Measurements from ENCODE around the gene LRCH2. TPM values are rescaled to one million over a fixed set of nuclear protein-coding genes. Genes with fewer than 3 reads are reported as not detected.

The LRCH2 gene
- total RNA-seq, 1 donor from 2014 or later = 11.1 TPM

DNA sequence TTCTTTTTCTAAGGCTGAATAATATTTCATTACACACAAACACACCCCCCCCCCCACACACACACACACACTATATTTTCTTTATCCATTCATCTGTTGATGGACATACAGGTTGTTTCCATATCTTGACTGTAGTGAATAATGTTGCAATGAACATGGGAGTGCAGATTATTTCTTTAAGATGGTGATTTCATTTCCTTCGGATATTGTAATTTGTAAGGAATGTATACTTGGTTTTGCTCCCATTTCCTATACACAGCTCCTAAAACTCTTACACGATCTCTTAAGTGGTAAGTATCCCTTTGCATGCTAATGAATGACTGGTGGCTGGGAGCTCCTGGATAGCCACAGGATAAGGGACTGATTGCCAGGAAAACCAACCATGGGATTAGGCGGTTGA is 59.3 kb downstream of the LRCH2 start:
- Mint-ChIP-seq H3K4me3 (ENCODE audit: unreplicated experiment) (no peak overlapping the region), H3K27me3 (ENCODE audit: low read depth) (no peaks in the 10 kb centered on the region), H3K4me1 (ENCODE audit: low read depth) (no peaks in the 10 kb centered on the region), H3K27ac (ENCODE audit: unreplicated experiment) (no peak overlapping the region), H3K36me3 (ENCODE audit: low read depth) (peaks cover 6% of the 10 kb centered on the region), H3K9me3 (ENCODE audit: low read depth) (no peaks in the 10 kb centered on the region)
- no peak for DNase-seq (ENCODE audit: low spot score)
- TF ChIP-seq, protein P1, sequence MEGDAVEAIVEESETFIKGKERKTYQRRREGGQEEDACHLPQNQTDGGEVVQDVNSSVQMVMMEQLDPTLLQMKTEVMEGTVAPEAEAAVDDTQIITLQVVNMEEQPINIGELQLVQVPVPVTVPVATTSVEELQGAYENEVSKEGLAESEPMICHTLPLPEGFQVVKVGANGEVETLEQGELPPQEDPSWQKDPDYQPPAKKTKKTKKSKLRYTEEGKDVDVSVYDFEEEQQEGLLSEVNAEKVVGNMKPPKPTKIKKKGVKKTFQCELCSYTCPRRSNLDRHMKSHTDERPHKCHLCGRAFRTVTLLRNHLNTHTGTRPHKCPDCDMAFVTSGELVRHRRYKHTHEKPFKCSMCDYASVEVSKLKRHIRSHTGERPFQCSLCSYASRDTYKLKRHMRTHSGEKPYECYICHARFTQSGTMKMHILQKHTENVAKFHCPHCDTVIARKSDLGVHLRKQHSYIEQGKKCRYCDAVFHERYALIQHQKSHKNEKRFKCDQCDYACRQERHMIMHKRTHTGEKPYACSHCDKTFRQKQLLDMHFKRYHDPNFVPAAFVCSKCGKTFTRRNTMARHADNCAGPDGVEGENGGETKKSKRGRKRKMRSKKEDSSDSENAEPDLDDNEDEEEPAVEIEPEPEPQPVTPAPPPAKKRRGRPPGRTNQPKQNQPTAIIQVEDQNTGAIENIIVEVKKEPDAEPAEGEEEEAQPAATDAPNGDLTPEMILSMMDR (IDR thresholded peaks at IDR 0.05) = no peak

DNA sequence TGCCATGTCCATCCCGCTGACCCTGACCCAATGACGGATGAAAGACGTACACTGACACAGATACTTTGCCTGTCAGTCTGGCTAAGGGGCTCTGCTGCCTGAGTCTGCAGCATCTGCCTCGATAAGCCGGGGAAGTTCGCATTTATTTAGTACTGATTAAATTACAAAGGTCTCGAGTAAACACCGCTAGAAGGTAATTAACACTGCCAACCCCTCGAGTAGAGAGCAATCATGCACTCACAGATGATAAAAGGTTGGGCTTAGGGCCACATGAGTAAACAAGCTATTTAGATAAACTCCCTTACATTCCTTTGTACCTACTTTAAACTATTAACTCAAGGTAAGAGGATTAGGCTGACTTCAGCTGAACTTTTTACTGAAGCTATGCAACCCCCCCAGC is 60.7 kb downstream of the LRCH2 start:
- Mint-ChIP-seq H3K36me3 (ENCODE audit: low read depth) (peaks cover 6% of the 10 kb centered on the region), H3K4me3 (ENCODE audit: unreplicated experiment) (no peak overlapping the region), H3K4me1 (ENCODE audit: low read depth) (no peaks in the 10 kb centered on the region), H3K9me3 (ENCODE audit: low read depth) (no peaks in the 10 kb centered on the region), H3K27me3 (ENCODE audit: low read depth) (no peaks in the 10 kb centered on the region), H3K27ac (ENCODE audit: unreplicated experiment) (no peak overlapping the region)
- DNase-seq (ENCODE audit: low spot score) = no peak
- TF ChIP-seq, protein P1 (IDR thresholded peaks at IDR 0.05) = no peak

- Mint-ChIP-seq H3K4me1 (ENCODE audit: low read depth) (no peaks in the 10 kb centered on the region), H3K36me3 (ENCODE audit: low read depth) (peaks cover 10% of the 10 kb centered on the region), H3K27me3 (ENCODE audit: low read depth) (no peaks in the 10 kb centered on the region), H3K27ac (ENCODE audit: unreplicated experiment) (no peak overlapping the region), H3K4me3 (ENCODE audit: unreplicated experiment) (no peak overlapping the region), H3K9me3 (ENCODE audit: low read depth) (no peaks in the 10 kb centered on the region)
- DNase-seq (ENCODE audit: low spot score) = no peak
- TF ChIP-seq, protein P1 (IDR thresholded peaks at IDR 0.05) = peak; percentile 89
These were observed 86.7 kb downstream of the LRCH2 start for GRCh38 chrX:115147220-115147619.

GRCh38 chrX:115142057-115142456 is 91.8 kb downstream of the LRCH2 start:
- DNase-seq (ENCODE audit: low spot score) = no peak
- peaks cover 3% of the 10 kb centered on the region for H3K9me3 Mint-ChIP-seq (ENCODE audit: low read depth)
- TF ChIP-seq, protein P1 (IDR thresholded peaks at IDR 0.05) = no peak
- peaks cover 28% of the 10 kb centered on the region for H3K36me3 Mint-ChIP-seq (ENCODE audit: low read depth)
- H3K4me1 Mint-ChIP-seq (ENCODE audit: low read depth) = no peaks in the 10 kb centered on the region
- no peak overlapping the region for H3K27ac Mint-ChIP-seq (ENCODE audit: unreplicated experiment)
- no peaks in the 10 kb centered on the region for H3K27me3 Mint-ChIP-seq (ENCODE audit: low read depth)
- no peak overlapping the region for H3K4me3 Mint-ChIP-seq (ENCODE audit: unreplicated experiment)

DNA sequence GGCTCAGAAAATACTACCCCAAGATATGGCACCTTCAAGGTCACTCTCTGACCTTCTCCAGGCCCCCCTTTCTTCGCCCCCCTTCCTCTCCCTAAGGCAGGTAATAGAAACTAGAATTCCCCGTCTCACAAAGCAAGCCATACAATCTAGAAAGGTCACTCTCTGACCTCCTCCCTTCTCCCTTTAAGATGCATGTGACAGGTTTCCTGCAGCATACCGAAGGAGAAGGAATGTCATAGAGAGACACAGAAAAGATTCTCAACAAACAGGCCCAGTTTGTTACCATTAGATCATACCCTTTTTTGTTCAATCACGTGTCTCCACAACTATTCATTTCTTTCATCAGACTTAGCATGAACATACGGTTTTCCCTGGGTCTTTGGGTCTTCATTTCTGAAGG is 95.9 kb downstream of the LRCH2 start:
- Mint-ChIP-seq H3K4me3 (ENCODE audit: unreplicated experiment) (no peak overlapping the region), H3K27ac (ENCODE audit: unreplicated experiment) (no peak overlapping the region), H3K36me3 (ENCODE audit: low read depth) (peaks cover 25% of the 10 kb centered on the region), H3K4me1 (ENCODE audit: low read depth) (no peaks in the 10 kb centered on the region), H3K27me3 (ENCODE audit: low read depth) (no peaks in the 10 kb centered on the region), H3K9me3 (ENCODE audit: low read depth) (peaks cover 8% of the 10 kb centered on the region)
- TF ChIP-seq, protein P1 (IDR thresholded peaks at IDR 0.05) = no peak
- no peak for DNase-seq (ENCODE audit: low spot score)
